ENCODE measurements around the gene ALPK1.

DNA sequence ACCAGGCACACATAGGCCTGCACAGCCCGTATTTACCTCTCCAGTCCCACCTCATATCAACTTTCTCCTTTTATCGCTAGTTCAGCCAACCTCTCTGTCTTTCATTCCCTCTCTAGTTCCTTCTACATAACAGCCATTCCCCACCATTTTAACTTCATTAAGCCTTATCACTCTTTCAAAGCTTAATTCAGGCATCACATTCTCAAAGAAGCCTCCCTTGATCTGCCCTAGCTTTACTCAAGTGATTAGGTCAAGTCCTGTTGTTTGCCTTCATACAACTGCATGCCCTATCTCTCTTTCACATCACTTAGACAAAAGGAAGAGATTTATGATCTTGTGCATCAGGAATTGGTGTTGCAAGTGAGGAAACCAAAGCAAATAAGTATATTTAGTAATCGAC is 74.2 kb downstream of the ALPK1 start:
- TF ChIP-seq, protein P1, sequence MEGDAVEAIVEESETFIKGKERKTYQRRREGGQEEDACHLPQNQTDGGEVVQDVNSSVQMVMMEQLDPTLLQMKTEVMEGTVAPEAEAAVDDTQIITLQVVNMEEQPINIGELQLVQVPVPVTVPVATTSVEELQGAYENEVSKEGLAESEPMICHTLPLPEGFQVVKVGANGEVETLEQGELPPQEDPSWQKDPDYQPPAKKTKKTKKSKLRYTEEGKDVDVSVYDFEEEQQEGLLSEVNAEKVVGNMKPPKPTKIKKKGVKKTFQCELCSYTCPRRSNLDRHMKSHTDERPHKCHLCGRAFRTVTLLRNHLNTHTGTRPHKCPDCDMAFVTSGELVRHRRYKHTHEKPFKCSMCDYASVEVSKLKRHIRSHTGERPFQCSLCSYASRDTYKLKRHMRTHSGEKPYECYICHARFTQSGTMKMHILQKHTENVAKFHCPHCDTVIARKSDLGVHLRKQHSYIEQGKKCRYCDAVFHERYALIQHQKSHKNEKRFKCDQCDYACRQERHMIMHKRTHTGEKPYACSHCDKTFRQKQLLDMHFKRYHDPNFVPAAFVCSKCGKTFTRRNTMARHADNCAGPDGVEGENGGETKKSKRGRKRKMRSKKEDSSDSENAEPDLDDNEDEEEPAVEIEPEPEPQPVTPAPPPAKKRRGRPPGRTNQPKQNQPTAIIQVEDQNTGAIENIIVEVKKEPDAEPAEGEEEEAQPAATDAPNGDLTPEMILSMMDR (IDR thresholded peaks at IDR 0.05 in 8 of 11, conservative IDR thresholded peaks at IDR 0.05 in 3 of 11), result no peak
- no peak for TF ChIP-seq POLR2A (IDR thresholded peaks at IDR 0.05)
- TF ChIP-seq POLR2AphosphoS5 (IDR thresholded peaks at IDR 0.05), result no peak

All from spleen (tissue), 7 donors.